ENCODE measurements around the gene FOXD4.
"Not testable (repeated sequence)": the region's sequence is repeated elsewhere in the genome, so short reads cannot be mapped to it uniquely, and the experiment has no call there.

- TF ChIP-seq POLR2A (IDR thresholded peaks at IDR 0.05; ENCODE audit: low read depth, low read length); POLR2AphosphoS5 (IDR thresholded peaks at IDR 0.05; ENCODE audit: insufficient read depth, low read depth, low read length); JUN (IDR thresholded peaks at IDR 0.05; ENCODE audit: borderline replicate concordance, insufficient read depth, insufficient read length, low read depth); MYC (IDR thresholded peaks at IDR 0.05; ENCODE audit: low read depth, low read length): not testable (repeated sequence)
- TF ChIP-seq, protein P1, sequence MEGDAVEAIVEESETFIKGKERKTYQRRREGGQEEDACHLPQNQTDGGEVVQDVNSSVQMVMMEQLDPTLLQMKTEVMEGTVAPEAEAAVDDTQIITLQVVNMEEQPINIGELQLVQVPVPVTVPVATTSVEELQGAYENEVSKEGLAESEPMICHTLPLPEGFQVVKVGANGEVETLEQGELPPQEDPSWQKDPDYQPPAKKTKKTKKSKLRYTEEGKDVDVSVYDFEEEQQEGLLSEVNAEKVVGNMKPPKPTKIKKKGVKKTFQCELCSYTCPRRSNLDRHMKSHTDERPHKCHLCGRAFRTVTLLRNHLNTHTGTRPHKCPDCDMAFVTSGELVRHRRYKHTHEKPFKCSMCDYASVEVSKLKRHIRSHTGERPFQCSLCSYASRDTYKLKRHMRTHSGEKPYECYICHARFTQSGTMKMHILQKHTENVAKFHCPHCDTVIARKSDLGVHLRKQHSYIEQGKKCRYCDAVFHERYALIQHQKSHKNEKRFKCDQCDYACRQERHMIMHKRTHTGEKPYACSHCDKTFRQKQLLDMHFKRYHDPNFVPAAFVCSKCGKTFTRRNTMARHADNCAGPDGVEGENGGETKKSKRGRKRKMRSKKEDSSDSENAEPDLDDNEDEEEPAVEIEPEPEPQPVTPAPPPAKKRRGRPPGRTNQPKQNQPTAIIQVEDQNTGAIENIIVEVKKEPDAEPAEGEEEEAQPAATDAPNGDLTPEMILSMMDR (IDR thresholded peaks at IDR 0.05; ENCODE audit: extremely low read depth in 1 of 2, insufficient read depth in 1 of 2, low read depth in 1 of 2, low read length in 2 of 2), result not testable (repeated sequence)
- TF ChIP-seq, protein P2, sequence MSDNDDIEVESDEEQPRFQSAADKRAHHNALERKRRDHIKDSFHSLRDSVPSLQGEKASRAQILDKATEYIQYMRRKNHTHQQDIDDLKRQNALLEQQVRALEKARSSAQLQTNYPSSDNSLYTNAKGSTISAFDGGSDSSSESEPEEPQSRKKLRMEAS (IDR thresholded peaks at IDR 0.05; ENCODE audit: insufficient read depth, insufficient read length), result not testable (repeated sequence)
These were observed at the start of gene FOXD4 for GRCh38 chr9:117995-118467.

Data from endothelial cell of umbilical vein (primary cell).